Measurements from ENCODE around the gene CHCHD1.
"Not testable (repeated sequence)": the region's sequence is repeated elsewhere in the genome, so short reads cannot be mapped to it uniquely, and the experiment has no call there.

The CHCHD1 gene

DNA sequence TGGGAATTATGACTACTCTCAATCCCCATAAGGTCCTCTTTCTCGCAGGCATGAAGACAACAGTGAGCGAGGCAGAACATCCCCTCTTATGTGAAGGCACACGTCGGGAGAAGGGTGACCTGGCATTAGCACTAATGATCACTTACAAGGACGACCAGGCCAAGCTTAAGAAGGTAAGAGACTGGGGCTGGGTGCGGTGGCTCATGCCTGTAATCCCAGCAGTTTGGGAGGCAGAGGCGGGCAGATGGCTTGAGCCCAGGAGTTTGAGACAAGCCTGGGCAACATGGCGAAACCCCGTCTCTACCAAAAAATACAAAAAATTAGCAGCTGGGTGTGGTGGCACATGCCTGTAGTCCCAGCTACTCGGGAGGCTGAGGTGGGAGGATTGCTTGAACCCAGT is 13.6 kb downstream of the CHCHD1 start:
- DNase-seq = not testable (repeated sequence)

DNA sequence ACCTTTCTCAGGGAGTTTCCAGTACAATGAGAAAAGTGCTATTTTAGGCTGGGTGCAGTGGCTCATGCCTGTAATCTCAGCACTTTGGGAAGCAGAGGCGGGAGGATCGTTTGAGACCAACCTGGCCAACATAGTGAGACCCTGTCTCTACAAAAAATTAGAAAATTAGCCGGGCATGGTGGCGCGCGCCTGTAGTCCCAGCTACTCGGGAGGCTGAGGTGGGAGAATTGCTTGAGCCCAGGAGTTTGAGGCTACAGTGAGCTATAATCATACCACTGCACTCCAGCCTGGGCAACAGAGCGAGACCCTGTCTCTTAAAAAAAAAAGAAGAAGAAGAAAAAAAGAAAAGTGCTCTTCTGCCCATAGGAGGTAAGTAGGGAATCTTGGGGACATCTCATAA is 14.2 kb downstream of the CHCHD1 start:
- not testable (repeated sequence) for DNase-seq

GRCh38 chr10:73796766-73797165 is 14.9 kb downstream of the CHCHD1 start:
- DNase-seq = no peak

- no peak for DNase-seq
These were observed 15.6 kb downstream of the CHCHD1 start for GRCh38 chr10:73797324-73798025.

DNA sequence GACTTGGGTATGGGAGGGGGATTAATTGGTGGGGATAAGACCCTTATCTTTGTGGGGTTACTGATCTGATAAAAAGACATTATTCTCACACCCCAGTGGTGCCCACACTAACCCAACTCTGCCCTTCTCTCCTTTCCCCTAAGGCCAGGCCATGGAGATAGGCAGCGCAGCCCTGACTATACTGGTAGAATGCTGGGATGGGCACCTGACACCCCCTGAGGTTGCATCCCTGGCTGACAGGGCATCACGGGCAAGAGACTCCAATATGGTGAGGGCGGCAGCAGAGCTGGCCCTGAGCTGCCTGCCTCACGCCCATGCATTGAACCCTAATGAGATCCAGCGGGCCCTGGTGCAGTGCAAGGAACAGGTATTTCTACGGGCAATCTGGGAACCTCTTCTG is 16.2 kb downstream of the CHCHD1 start:
- DNase-seq = no peak

GRCh38 chr10:73798927-73799560 is 17.2 kb downstream of the CHCHD1 start:
- no peak for DNase-seq

DNA sequence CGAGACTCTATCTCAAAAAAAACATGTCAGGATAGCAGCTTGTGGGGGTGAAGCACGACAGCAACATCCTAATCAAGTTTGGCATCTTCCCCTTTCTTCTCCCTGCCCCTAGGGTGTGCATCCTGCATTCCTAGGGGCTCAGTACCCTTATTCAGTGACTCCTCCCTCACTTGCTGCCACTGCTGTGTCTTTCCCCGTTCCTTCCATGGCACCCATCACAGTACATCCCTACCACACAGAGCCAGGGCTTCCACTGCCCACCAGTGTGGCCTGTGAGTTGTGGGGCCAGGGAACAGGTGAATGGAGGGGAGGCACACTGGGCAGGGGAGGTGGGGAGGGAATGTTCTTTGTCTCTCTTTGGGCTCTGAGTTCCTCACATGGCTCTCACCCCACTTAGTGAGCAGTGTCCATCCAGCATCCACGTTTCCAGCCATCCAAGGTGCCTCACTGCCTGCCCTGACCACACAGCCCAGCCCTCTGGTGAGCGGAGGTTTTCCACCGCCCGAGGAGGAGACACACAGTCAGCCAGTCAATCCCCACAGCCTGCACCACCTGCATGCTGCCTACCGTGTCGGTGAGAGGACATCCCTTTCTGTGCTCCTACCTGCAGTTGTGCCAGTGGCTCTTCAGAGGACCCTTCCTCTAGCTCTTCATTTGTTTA is 18.2 kb downstream of the CHCHD1 start:
- no peak for DNase-seq

DNA sequence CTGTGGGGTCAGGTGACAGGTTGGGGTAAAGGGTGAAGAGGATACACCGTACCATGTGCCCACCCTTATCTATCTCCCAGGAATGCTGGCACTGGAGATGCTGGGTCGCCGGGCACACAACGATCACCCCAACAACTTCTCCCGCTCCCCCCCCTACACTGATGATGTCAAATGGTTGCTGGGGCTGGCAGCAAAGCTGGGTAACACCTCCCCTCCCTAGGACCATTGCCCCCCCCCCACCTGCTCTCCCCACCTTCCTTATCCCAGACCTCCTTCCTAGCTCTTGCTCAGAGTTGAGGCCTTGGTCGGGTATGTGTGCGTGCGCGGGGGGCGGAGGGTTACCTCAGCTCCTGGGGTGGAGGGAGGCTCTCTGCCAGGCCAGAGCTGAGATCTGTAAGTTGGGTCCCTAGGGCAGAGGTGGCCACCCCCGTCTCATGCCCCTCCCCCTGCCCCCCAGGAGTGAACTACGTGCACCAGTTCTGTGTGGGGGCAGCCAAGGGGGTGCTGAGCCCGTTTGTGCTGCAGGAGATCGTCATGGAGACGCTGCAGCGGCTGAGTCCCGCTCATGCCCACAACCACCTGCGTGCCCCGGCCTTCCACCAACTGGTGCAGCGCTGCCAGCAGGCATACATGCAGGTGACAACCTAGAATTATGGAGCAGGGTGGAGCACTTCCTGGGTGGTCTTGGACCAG is 18.9 kb downstream of the CHCHD1 start:
- DNase-seq = no peak

- DNase-seq = no peak
These were observed 19.4 kb downstream of the CHCHD1 start for GRCh38 chr10:73801253-73801590.

DNA sequence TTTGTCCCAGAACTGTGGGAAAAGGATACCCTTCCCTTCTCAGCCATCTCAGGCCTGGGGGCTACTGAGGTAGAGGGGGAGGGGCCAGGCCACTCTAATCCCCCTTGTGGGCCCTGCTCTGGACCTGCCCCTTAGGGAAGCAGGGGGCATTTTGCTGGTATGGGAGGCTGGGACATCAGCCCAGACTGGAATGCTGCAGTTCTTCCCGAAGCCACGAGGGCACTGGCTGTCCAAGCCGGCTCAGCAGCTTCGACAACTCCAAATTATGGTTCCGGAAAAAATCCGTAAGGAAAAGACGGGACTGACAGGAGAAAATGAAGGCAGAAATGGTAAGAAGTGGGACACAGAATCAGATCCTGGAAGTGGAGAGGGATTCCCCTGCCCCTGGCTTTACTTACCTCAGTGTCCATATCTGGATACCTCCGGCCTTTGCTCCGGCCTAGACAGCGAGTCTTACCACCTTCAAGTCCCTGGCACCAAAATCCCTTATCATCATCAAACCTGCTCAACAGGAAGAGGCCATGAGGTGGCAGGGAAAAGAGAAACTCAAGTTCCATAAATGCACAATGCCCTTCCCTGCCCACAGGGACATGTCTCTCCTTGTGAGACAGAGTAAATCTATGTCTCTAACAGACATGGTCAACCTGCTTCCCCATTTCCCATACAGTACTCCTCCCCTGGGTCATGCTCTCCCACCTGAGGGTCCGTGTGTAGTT is 20.6 kb downstream of the CHCHD1 start:
- DNase-seq = no peak

- no peak for DNase-seq
These were observed 21.9 kb downstream of the CHCHD1 start for GRCh38 chr10:73803680-73804286.

- no peak for DNase-seq
These were observed 24.5 kb downstream of the CHCHD1 start for GRCh38 chr10:73806176-73806950.

DNA sequence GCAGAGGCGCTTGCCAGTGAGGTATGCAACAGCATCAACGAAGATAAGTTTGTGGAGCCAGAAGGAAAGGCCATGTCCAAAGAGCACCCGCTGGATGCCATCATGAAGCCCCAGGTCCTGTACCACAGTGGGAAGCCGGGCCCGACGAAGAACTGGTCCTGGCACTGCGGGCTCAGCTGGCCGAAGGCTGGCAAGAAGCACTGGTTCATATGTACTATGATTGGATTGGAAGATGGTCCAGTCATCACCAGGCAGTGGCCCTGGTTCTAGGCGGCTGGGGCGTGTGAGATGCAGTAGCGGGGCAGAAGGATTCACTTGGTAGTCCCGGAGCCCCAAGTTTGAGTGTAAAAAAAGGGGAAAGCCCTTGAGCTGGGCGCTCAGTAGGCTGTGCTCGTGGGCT is 25.6 kb downstream of the CHCHD1 start:
- DNase-seq = no peak

DNA sequence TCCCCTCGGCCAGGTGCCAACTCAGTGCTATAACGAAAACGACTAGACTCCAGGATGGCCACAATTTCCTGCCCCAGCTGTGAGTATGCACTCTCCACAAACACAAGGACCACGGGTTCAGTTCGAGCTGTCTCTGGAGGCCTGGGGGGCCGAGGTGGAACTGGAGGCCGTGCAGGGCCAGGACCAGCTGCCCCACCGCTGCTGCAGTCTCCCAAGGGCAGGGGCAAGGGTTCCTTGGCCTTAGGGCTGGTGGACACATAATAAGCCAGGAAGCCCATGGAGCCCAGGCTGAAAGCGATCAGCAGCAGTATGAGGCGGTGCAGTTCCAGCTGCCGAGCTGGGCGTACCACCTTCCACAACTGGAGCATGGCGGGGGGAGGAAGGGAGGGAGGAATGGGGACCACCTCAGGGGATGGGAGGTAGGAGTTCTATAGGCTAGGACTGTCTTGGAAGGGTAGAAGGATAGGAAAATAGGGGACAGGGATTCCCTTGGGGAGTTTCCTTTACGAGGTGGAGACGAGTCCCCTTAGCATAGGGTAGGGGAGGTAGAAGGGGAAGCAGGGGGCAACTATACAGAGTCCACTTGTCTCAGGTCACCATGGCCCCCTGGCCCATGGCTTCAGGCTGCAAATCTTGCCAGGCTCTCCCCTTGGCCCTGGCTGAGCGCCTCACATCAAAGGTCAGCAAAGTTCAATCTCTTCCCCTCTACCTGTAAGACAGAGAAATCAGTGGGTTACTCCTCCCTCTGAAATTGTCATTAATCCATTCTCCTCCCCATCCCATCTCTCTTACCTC is 26.4 kb downstream of the CHCHD1 start:
- no peak for DNase-seq

GRCh38 chr10:73809061-73809818 is 27.4 kb downstream of the CHCHD1 start:
- DNase-seq = no peak

DNA sequence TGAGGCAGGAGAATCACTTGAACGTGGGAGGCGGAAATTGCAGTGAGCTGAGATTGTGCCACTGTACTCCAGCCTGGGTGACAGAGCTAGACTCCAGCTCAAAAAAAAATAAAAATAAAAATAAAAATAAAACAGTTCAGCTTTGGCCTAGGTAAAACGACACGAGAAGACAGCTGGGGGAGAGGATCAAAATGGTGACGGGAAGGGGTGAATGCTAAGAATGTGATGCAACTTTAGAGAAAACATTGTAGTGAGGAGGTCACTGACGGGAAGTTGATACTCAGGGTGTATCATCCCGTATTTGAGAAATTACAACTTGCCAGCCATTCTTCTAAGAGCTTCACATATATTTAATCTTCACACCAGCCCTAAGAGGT is 28.5 kb downstream of the CHCHD1 start:
- DNase-seq = no peak

DNA sequence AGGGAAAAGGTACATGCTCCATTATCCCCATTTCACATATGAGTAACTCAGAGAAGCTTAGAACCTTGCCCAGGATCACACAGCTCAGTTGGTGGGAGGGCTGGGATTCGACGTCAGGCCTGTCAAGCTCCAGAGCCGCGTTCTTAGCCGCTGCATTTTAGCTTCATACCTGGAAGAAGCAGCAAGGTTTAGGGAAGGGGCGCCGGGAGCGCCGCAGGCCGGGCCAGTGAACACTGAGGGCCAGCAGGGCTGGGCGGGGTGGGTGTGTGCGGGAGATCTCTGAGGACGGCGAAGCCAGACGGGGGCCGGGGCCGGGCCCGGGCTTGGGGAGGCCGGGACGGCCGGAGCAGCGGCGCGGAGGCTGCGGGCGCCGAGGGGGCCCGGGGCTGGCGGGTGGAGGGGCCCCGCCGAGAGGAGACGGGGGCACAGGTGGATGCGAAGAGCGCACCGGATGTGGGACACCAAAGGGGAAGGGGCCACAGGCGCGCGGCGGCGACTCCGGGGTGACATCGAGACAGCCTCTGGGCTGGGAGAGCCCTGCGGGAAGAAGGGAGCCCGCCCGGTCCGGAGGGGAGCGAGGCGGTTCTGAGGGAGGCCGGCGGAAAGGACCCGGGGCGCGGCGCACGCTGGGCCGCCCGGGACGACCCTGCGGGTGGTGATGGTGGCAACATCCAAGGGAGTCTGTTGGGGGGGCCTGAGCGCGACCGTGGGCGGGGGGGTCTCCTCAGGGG is 29.1 kb downstream of the CHCHD1 start:
- no peak for DNase-seq

GRCh38 chr10:73812657-73813056 is 30.8 kb downstream of the CHCHD1 start:
- no peak for DNase-seq

DNA sequence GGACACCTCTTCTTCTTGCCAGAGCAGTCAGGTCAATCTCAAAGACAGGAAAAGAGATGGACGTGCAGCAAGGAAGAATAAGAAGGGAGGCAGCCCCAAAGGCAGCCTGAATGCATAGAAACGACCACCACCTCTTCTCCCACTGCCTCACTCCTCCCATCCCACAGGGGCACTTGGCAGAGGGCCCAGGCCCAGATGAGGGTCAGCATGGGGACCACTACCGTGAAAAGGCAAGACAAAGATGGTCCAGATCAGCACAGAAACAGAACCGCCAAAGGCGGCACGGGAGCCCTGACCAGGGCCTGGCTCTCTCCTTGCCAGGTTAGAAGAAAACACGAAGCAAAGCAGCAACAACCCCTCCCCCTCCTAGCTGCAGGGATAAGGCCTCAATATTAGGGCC is 31.5 kb downstream of the CHCHD1 start:
- no peak for DNase-seq

Data from NCI-H2107 (cell line).